ENCODE data around the gene PNCK. TPM values are rescaled to one million over a fixed set of nuclear protein-coding genes. Genes with fewer than 3 reads are reported as not detected.

Gene PNCK
- total and polyA plus RNA-seq, 2 experiments from 2014 or later = not detected

DNA sequence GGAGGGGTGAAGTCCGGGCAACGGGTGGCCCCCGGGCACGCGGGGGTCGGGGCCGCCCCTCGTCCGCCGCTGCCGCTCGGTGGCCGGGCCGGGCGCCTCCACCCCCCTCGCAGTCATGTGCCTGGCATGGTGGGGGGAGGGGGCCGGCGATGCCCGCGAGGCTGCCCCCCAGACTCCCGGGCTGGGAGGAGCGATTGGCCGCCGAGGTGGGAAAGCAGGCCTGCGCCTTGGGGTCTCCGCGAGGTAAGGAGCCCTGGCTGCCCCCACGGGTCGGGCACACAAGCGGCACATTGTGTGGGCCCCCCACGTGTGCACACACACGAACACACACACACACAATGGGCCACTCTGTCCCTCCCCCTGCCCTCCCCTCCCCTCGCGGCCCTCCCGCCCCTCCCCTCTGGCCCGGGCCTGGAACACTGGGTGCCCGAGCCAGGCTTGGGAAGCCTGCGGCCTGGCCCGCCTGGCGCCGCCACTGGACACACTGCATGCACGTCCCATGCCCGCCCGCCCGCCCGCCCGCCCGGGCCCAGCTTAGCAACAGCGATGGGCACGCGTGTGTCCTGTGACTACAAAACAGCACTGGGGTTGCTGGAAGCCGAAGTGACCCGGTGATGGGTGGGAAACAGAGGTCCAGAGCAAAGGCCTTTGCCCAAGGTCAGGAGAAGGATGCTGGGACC, 15.4 kb upstream of the PNCK start:
- peak overlapping the region; percentile 52; the same call in 1 of the 2 replicates for H3K27ac ChIP-seq

DNA sequence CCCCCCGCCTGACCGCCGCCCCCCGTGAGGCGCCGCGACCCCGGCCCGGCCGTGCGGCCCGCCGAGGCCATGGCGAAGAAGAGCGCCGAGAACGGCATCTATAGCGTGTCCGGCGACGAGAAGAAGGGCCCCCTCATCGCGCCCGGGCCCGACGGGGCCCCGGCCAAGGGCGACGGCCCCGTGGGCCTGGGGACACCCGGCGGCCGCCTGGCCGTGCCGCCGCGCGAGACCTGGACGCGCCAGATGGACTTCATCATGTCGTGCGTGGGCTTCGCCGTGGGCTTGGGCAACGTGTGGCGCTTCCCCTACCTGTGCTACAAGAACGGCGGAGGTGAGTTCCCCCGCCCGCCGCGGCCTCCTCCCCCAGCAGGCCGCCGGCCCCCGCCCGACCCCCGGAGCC, 14.9 kb upstream of the PNCK start:
- Histone ChIP-seq H3K36me3 (ENCODE audit: low read depth) (no peaks in the 10 kb centered on the region), H4K20me1 (ENCODE audit: insufficient read depth) (no peaks in the 10 kb centered on the region), H3K4me1 (ENCODE audit: insufficient read depth) (no peaks in the 10 kb centered on the region), H3K79me2 (ENCODE audit: insufficient read depth) (no peaks in the 10 kb centered on the region), H3K9me2 (ENCODE audit: insufficient read depth) (no peaks in the 10 kb centered on the region), H3K9ac (peak overlapping the region; percentile 56), H3K27me3 (replicated peaks; ENCODE audit: insufficient read depth) (no peaks in the 10 kb centered on the region), H3K9me3 (ENCODE audit: low read depth) (no peaks in the 10 kb centered on the region), H3K4me2 (ENCODE audit: unreplicated experiment) (no peak overlapping the region), H3K4me3 (peak overlapping the region; percentile 59), H2AFZ (no peak overlapping the region), H3F3A (ENCODE audit: insufficient read depth) (no peaks in the 10 kb centered on the region), H3K27ac (no peak overlapping the region)
- 0% methylated on average over 2 to 10 of the region's 57 CpGs for WGBS, 2 experiments (ENCODE audit: low coverage in 1 of 2, low lambda C conversion rate in 2 of 2, missing lambda C conversion rate in 2 of 2)
- peak; percentile 34 for DNase-seq
- in situ Hi-C loops (cut with MboI) = no loop called here
- no peak for TF ChIP-seq EZH2phosphoT487 (IDR thresholded peaks at IDR 0.05; ENCODE audit: insufficient read depth, low read depth)
- TF ChIP-seq EZH2 (IDR thresholded peaks at IDR 0.05; ENCODE audit: insufficient read depth, poor library complexity, severe bottlenecking) = no peak

More for the DNA sequence above, 15.4 kb upstream of the PNCK start:
- H3K27me3 ChIP-seq (replicated peaks; ENCODE audit: insufficient read depth) = no peaks in the 10 kb centered on the region
- no peaks in the 10 kb centered on the region for H3K79me2 ChIP-seq (ENCODE audit: insufficient read depth)
- in situ Hi-C loops (cut with MboI) = no loop called here
- no peak for TF ChIP-seq EZH2phosphoT487 (IDR thresholded peaks at IDR 0.05; ENCODE audit: insufficient read depth, low read depth)
- TF ChIP-seq EZH2 (IDR thresholded peaks at IDR 0.05; ENCODE audit: insufficient read depth, poor library complexity, severe bottlenecking) = no peak
- peak overlapping the region; percentile 57 for H3K9ac ChIP-seq
- no peak overlapping the region for H2AFZ ChIP-seq
- H3F3A ChIP-seq (ENCODE audit: insufficient read depth) = no peaks in the 10 kb centered on the region
- H3K9me2 ChIP-seq (ENCODE audit: insufficient read depth) = no peaks in the 10 kb centered on the region
- no peaks in the 10 kb centered on the region for H3K4me1 ChIP-seq (ENCODE audit: insufficient read depth)
- H3K4me3 ChIP-seq = peak overlapping the region; percentile 59; the same call in 1 of the 2 replicates
- H3K4me2 ChIP-seq (ENCODE audit: unreplicated experiment) = peak overlapping the region; percentile 35
- no peaks in the 10 kb centered on the region for H4K20me1 ChIP-seq (ENCODE audit: insufficient read depth)
- WGBS, 2 experiments (ENCODE audit: low coverage in 1 of 2, low lambda C conversion rate in 2 of 2, missing lambda C conversion rate in 2 of 2) = 2 to 5% methylated on average over 8 to 22 of the region's 53 CpGs
- no peaks in the 10 kb centered on the region for H3K9me3 ChIP-seq (ENCODE audit: low read depth)
- DNase-seq = peak; percentile 70
- no peaks in the 10 kb centered on the region for H3K36me3 ChIP-seq (ENCODE audit: low read depth)

DNA sequence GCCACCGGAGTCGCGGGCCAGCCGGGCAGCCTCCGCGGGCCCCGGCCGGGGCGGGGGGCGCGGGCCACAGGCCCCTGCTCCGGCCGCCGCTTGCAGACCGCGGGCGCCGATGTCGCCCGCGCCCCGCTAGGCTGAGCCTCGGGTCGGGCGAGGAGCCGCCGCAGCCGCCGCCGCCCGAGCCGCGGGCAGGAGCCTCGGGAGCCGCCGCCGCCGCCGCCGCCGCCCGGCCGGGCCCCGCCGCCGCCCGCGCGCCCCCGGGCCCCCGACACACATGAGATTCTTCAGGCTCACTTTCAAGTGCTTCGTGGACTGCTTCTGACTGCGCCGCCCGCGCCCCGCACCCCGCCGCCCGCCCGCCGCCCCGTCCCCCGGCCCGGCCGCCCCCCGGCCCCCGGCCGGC, 14.5 kb upstream of the PNCK start:
- Histone ChIP-seq H3K9me2 (ENCODE audit: insufficient read depth) (no peaks in the 10 kb centered on the region), H2AFZ (no peak overlapping the region), H3F3A (ENCODE audit: insufficient read depth) (no peaks in the 10 kb centered on the region), H3K9ac (no peak overlapping the region), H3K36me3 (ENCODE audit: low read depth) (no peaks in the 10 kb centered on the region), H3K4me3 (no peak overlapping the region), H3K4me2 (ENCODE audit: unreplicated experiment) (no peak overlapping the region), H3K4me1 (ENCODE audit: insufficient read depth) (no peaks in the 10 kb centered on the region), H3K9me3 (ENCODE audit: low read depth) (no peaks in the 10 kb centered on the region), H3K27me3 (replicated peaks; ENCODE audit: insufficient read depth) (no peaks in the 10 kb centered on the region), H3K79me2 (ENCODE audit: insufficient read depth) (no peaks in the 10 kb centered on the region), H3K27ac (no peak overlapping the region), H4K20me1 (ENCODE audit: insufficient read depth) (no peaks in the 10 kb centered on the region)
- TF ChIP-seq EZH2phosphoT487 (IDR thresholded peaks at IDR 0.05; ENCODE audit: insufficient read depth, low read depth) = no peak
- TF ChIP-seq EZH2 (IDR thresholded peaks at IDR 0.05; ENCODE audit: insufficient read depth, poor library complexity, severe bottlenecking) = no peak
- WGBS, 2 experiments (ENCODE audit: low coverage in 1 of 2, low lambda C conversion rate in 2 of 2, missing lambda C conversion rate in 2 of 2) = no CpG with 5 or more reads among the region's 69 CpGs
- DNase-seq = peak; percentile 23
- in situ Hi-C loops (cut with MboI) = no loop called here

DNA sequence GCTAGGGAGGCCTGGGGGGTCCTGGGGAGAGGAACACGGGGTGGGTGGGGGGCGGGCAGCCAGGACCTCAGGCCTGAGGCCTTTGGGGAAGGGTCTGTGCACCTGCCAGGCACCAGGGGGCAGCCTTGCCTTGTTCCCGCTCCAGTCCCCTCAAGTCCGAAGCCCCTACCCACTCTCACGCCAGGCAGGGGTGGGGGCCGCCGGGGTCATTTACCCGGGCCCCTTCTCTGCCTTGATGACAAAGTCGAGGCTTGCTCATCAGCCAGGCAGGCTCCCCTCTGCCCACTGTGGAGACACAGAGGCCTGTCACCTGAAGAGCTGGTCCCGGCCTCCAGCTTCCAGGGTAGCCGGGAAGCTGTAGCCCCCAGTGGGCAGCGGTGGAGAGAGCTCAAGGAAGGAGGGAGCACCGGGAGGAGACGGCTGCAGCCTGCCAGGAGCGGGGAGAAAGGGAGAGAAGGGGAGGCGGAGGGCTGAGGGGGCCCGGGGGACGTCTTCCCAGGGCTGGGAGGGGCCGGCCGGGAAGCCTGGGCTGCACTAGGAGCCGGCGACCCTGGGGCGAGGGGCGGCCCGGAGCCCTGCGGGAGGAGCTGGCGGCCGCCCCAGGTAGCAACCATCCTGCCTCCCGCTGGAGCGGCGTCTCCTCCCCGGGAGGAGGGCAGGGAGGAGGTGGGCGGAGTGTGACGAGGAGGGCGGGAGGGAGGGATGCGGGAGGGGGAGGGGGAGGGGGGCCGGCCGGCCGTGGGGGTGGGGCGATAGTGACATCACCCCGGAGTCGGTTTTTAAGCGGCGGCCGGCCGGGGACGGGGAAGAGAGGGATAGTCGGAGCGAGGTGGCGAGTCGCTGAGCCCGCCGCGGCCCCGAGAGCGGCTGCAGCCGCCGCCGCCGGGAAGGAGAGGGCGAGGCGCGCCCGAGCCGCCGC, 13.8 kb upstream of the PNCK start, which contains the start of gene SLC6A8:
TSS of gene SLC6A8 (plus strand) at position 806 of the 919 bp plus-strand sequence. CDS start 649 bp downstream, outside the sequence.
- Histone ChIP-seq H3F3A (ENCODE audit: insufficient read depth) (no peaks in the 10 kb centered on the region), H3K4me2 (ENCODE audit: unreplicated experiment) (no peak within 1 kb of the TSS)
- WGBS, 2 experiments (ENCODE audit: low coverage in 1 of 2, low lambda C conversion rate in 2 of 2, missing lambda C conversion rate in 2 of 2) = 0 to 1% methylated on average over 2 to 33 of the region's 66 CpGs

More for the DNA sequence above, 13.8 kb upstream of the PNCK start, which contains the start of gene SLC6A8:
- Histone ChIP-seq H4K20me1 (ENCODE audit: insufficient read depth) (no peaks in the 10 kb centered on the region), H3K4me3 (peak within 1 kb of the TSS; percentile 59), H3K4me1 (ENCODE audit: insufficient read depth) (no peaks in the 10 kb centered on the region), H3K27me3 (replicated peaks; ENCODE audit: insufficient read depth) (no peaks in the 10 kb centered on the region), H3K9ac (peak within 1 kb of the TSS; percentile 56), H3K9me2 (ENCODE audit: insufficient read depth) (no peaks in the 10 kb centered on the region), H3K9me3 (ENCODE audit: low read depth) (no peaks in the 10 kb centered on the region), H2AFZ (0 out of 2 replicates have a peak within 1 kb of the TSS, but pooled peaks have one; percentile 48), H3K79me2 (ENCODE audit: insufficient read depth) (no peaks in the 10 kb centered on the region), H3K27ac (no peak within 1 kb of the TSS), H3K36me3 (ENCODE audit: low read depth) (no peaks in the 10 kb centered on the region)
- no peak for TF ChIP-seq EZH2 (IDR thresholded peaks at IDR 0.05; ENCODE audit: insufficient read depth, poor library complexity, severe bottlenecking)
- TF ChIP-seq EZH2phosphoT487 (IDR thresholded peaks at IDR 0.05; ENCODE audit: insufficient read depth, low read depth) = no peak
- in situ Hi-C loops (cut with MboI) = no loop called here
- DNase-seq = peak; percentile 77
